Measurements from ENCODE around the gene SYNM. TPM values are rescaled to one million over a fixed set of nuclear protein-coding genes. Genes with fewer than 3 reads are reported as not detected.

Gene SYNM
- total RNA-seq, 2 experiments from 2014 or later, result 0.12 to 0.14 TPM

GRCh38 chr15:99122831-99123712, 18.2 kb downstream of the SYNM start:
- Mint-ChIP-seq H3K4me1 (no peaks in the 10 kb centered on the region), H3K9me3 (no peaks in the 10 kb centered on the region), H3K4me3 (no peak overlapping the region), H3K27me3 (no peaks in the 10 kb centered on the region), H3K36me3 (no peaks in the 10 kb centered on the region), H3K27ac (no peak overlapping the region)
- no peak for DNase-seq

- Mint-ChIP-seq H3K4me3 (no peak overlapping the region), H3K9me3 (no peaks in the 10 kb centered on the region), H3K27ac (no peak overlapping the region), H3K27me3 (no peaks in the 10 kb centered on the region), H3K4me1 (no peaks in the 10 kb centered on the region), H3K36me3 (no peaks in the 10 kb centered on the region)
- DNase-seq, result no peak
These were observed 19.0 kb downstream of the SYNM start for GRCh38 chr15:99123713-99124451.

- Mint-ChIP-seq H3K4me1 (no peaks in the 10 kb centered on the region), H3K27me3 (no peaks in the 10 kb centered on the region), H3K4me3 (no peak overlapping the region), H3K36me3 (no peaks in the 10 kb centered on the region), H3K9me3 (no peaks in the 10 kb centered on the region), H3K27ac (no peak overlapping the region)
- DNase-seq, result no peak
These were observed 19.8 kb downstream of the SYNM start for GRCh38 chr15:99124641-99125040.

GRCh38 chr15:99125061-99125891, 20.4 kb downstream of the SYNM start:
- no peaks in the 10 kb centered on the region for H3K27me3 Mint-ChIP-seq
- H3K4me3 Mint-ChIP-seq, result no peak overlapping the region
- no peaks in the 10 kb centered on the region for H3K9me3 Mint-ChIP-seq
- H3K36me3 Mint-ChIP-seq, result no peaks in the 10 kb centered on the region
- no peaks in the 10 kb centered on the region for H3K4me1 Mint-ChIP-seq
- H3K27ac Mint-ChIP-seq, result no peak overlapping the region
- DNase-seq, result no peak

DNA sequence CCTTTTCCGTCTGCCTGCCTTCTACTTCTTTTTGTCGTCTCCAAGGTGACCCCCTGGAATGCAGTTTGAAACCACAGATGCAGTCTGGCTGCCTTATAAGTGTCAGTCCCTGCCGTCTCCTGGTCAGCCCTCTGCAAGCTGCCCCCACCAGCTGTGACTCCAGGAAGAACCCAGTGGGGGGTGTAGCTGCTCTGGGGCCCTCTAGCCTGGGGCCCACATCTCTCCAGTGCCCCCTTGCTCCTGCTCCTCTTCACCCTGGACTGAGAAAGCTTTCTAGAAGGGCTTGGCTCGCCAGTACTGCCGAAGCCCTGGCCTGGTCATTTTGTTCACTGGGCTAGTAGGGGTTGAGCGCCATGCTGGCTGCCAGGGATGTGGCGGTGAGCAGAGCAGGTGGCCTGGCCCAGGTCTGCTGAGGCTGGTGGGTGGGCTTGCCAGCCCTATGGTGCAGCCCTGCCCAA, 21.3 kb downstream of the SYNM start:
- no peaks in the 10 kb centered on the region for H3K27me3 Mint-ChIP-seq
- H3K4me3 Mint-ChIP-seq, result no peak overlapping the region
- no peaks in the 10 kb centered on the region for H3K9me3 Mint-ChIP-seq
- no peaks in the 10 kb centered on the region for H3K36me3 Mint-ChIP-seq
- H3K4me1 Mint-ChIP-seq, result no peaks in the 10 kb centered on the region
- no peak for DNase-seq
- H3K27ac Mint-ChIP-seq, result no peak overlapping the region

DNA sequence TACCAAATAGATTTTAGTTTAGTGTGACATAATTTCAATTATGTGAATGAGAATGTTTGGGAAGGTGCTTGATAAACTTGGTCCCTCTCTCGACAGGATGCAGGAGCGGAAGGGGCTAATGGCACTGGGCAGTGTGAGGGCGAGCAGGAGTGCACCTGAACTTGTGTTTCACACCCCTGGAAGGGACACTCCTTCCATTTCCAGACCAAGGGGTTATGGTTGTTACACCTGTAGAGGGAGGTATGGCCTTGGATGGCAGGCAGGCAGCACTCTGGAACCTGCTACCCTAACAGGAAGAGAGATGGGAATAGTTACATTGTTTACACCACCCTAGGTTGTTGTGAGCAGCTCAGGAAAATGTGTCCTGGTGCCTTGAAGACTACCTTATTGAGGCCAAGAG, 22.1 kb downstream of the SYNM start:
- Mint-ChIP-seq H3K27ac (no peak overlapping the region), H3K9me3 (no peaks in the 10 kb centered on the region)

DNA sequence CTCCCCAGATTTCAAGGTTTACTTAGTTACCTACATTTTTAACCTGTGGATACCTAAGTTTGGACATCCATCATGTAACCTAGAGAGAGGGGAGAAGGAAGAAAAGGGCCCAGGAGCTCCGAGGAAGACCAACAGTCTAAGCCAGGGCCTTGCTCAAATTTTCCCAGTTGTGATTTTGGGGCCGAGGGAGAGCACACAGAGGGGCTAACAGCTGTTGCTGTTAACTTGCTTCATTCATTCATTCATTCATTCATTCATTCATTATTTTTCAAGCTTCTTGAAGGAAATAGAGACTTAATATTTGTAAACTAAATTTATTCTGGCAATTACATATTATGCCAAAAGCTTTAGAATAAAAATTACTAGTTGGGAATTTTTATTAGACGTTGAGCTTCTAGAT, 22.9 kb downstream of the SYNM start:
- no peaks in the 10 kb centered on the region for H3K4me1 Mint-ChIP-seq
- H3K36me3 Mint-ChIP-seq, result no peaks in the 10 kb centered on the region
- H3K27ac Mint-ChIP-seq, result no peak overlapping the region

More for the DNA sequence above, 22.1 kb downstream of the SYNM start:
- DNase-seq, result no peak
- no peaks in the 10 kb centered on the region for H3K4me1 Mint-ChIP-seq
- H3K27me3 Mint-ChIP-seq, result no peaks in the 10 kb centered on the region
- no peaks in the 10 kb centered on the region for H3K36me3 Mint-ChIP-seq
- no peak overlapping the region for H3K4me3 Mint-ChIP-seq

DNA sequence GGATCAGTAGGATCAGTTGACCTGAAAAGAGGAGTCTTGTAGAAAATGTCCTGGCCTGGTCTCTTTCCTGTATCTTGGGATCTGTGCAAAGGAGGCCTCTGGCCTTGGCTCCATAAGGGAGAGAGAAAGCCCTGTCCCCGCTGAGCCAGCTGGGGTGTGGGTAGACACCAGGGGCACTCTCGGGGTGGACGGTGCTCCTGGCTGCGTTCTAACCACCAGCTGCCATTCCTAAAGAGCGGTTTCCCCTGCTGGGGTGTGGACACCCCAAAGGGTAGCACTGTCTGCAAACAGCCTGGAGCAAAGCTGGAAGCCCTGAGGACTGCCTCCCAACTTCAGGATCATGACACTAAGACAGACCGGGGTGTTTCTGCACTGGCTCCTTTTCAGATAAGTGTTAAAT, 23.5 kb downstream of the SYNM start:
- Mint-ChIP-seq H3K9me3 (no peaks in the 10 kb centered on the region), H3K27ac (no peak overlapping the region), H3K4me3 (no peak overlapping the region), H3K36me3 (no peaks in the 10 kb centered on the region), H3K27me3 (no peaks in the 10 kb centered on the region), H3K4me1 (no peaks in the 10 kb centered on the region)
- no peak for DNase-seq

More for the DNA sequence above, 22.9 kb downstream of the SYNM start:
- DNase-seq, result no peak
- Mint-ChIP-seq H3K4me3 (no peak overlapping the region), H3K27me3 (no peaks in the 10 kb centered on the region), H3K9me3 (no peaks in the 10 kb centered on the region)

GRCh38 chr15:99129644-99130043, 24.8 kb downstream of the SYNM start:
- Mint-ChIP-seq H3K4me1 (no peaks in the 10 kb centered on the region), H3K9me3 (no peaks in the 10 kb centered on the region), H3K27me3 (no peaks in the 10 kb centered on the region), H3K27ac (no peak overlapping the region), H3K4me3 (no peak overlapping the region), H3K36me3 (no peaks in the 10 kb centered on the region)
- no peak for DNase-seq

DNA sequence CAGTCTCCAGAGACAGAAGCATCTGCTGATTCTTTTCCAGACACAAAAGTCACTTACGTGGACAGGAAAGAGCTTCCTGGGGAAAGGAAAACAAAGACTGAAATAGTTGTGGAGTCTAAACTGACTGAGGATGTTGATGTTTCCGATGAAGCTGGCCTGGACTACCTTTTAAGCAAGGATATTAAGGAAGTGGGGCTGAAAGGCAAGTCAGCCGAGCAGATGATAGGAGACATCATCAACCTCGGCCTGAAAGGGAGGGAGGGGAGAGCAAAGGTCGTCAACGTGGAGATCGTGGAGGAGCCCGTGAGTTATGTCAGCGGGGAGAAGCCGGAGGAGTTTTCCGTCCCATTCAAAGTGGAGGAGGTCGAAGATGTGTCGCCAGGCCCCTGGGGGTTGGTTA, 25.4 kb downstream of the SYNM start:
- DNase-seq, result no peak
- Mint-ChIP-seq H3K4me3 (no peak overlapping the region), H3K36me3 (no peaks in the 10 kb centered on the region), H3K9me3 (no peaks in the 10 kb centered on the region), H3K27ac (no peak overlapping the region), H3K4me1 (no peaks in the 10 kb centered on the region), H3K27me3 (no peaks in the 10 kb centered on the region)

DNA sequence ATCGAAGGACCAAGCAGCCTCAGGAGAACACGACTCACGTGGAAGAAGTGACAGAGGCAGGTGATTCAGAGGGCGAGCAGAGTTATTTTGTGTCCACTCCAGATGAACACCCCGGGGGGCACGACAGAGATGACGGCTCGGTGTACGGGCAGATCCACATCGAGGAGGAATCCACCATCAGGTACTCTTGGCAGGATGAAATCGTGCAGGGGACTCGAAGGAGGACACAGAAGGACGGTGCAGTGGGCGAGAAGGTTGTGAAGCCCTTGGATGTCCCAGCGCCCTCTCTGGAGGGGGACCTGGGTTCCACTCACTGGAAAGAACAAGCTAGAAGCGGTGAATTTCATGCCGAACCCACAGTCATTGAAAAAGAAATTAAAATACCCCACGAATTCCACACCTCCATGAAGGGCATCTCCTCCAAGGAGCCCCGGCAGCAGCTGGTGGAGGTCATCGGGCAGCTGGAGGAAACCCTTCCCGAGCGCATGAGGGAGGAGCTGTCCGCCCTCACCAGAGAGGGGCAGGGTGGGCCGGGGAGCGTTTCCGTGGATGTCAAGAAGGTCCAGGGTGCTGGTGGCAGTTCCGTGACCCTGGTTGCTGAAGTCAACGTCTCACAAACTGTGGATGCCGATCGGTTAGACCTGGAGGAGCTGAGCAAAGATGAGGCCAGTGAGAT, 26.0 kb downstream of the SYNM start:
- no peak overlapping the region for H3K27ac Mint-ChIP-seq

DNA sequence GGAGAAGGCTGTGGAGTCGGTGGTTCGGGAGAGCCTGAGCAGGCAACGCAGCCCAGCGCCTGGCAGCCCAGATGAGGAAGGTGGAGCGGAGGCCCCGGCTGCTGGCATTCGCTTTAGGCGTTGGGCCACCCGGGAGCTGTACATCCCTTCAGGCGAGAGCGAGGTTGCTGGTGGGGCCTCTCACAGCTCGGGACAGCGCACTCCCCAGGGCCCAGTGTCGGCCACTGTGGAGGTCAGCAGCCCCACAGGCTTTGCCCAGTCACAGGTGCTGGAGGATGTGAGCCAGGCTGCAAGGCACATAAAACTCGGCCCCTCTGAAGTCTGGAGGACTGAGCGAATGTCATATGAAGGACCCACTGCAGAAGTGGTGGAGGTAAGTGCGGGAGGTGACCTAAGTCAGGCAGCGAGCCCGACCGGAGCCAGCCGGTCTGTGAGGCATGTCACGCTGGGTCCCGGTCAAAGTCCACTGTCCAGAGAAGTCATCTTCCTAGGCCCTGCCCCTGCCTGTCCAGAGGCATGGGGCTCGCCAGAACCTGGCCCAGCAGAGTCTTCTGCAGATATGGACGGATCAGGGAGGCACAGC, 26.7 kb downstream of the SYNM start:
- no peak for DNase-seq

More for the DNA sequence above, 26.0 kb downstream of the SYNM start:
- no peak overlapping the region for H3K4me3 Mint-ChIP-seq
- DNase-seq, result no peak
- H3K4me1 Mint-ChIP-seq, result no peaks in the 10 kb centered on the region
- no peaks in the 10 kb centered on the region for H3K9me3 Mint-ChIP-seq
- H3K27me3 Mint-ChIP-seq, result no peaks in the 10 kb centered on the region
- H3K36me3 Mint-ChIP-seq, result no peaks in the 10 kb centered on the region

DNA sequence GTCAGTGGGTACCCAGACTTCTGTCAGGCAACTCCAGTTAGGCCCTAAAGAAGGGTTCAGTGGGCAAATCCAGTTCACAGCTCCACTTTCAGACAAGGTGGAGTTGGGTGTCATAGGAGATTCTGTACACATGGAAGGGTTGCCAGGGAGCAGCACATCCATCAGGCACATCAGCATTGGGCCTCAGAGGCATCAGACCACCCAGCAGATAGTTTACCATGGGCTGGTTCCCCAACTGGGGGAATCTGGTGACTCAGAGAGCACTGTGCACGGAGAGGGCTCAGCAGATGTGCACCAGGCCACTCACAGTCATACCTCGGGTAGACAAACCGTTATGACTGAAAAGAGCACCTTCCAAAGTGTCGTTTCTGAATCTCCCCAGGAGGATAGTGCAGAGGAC, 27.2 kb downstream of the SYNM start:
- Mint-ChIP-seq H3K27ac (no peak overlapping the region), H3K4me1 (no peaks in the 10 kb centered on the region), H3K4me3 (no peak overlapping the region), H3K9me3 (no peaks in the 10 kb centered on the region), H3K27me3 (no peaks in the 10 kb centered on the region), H3K36me3 (no peaks in the 10 kb centered on the region)
- DNase-seq, result no peak

More for the DNA sequence above, 26.7 kb downstream of the SYNM start:
- Mint-ChIP-seq H3K4me3 (no peak overlapping the region), H3K9me3 (no peaks in the 10 kb centered on the region), H3K27ac (no peak overlapping the region), H3K4me1 (no peaks in the 10 kb centered on the region), H3K27me3 (no peaks in the 10 kb centered on the region), H3K36me3 (no peaks in the 10 kb centered on the region)

DNA sequence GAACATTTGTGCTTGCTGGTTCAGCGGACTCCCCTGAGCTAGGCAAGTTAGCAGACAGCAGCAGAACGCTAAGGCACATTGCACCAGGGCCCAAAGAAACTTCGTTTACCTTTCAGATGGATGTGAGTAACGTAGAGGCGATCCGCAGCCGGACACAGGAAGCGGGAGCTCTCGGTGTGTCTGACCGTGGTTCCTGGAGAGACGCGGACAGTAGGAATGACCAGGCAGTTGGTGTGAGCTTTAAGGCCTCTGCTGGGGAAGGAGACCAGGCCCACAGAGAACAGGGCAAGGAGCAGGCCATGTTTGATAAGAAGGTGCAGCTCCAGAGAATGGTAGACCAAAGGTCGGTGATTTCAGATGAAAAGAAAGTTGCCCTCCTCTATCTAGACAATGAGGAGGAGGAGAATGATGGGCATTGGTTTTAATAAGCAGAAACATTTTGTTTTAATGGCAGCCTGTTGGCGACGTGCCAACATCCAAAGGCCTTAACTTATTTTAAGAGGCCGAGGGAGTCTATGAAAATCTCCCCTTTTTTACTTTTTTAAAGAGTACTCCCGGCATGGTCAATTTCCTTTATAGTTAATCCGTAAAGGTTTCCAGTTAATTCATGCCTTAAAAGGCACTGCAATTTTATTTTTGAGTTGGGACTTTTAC, 27.9 kb downstream of the SYNM start:
- no peaks in the 10 kb centered on the region for H3K27me3 Mint-ChIP-seq
- H3K4me3 Mint-ChIP-seq, result no peak overlapping the region
- no peaks in the 10 kb centered on the region for H3K9me3 Mint-ChIP-seq
- no peak overlapping the region for H3K27ac Mint-ChIP-seq
- no peaks in the 10 kb centered on the region for H3K4me1 Mint-ChIP-seq
- H3K36me3 Mint-ChIP-seq, result no peaks in the 10 kb centered on the region
- no peak for DNase-seq

All from activated naive CD8-positive, alpha-beta T cell treated with anti-CD3 and anti-CD28 coated beads for 36 hours (primary cell).